ENCODE data around the gene C1QTNF8.
A peak's percentile ranks its signal among the peaks of the same experiment; 100 is the strongest.

Gene C1QTNF8

GRCh38 chr16:1054660-1055556 lies 41.1 kb downstream of the C1QTNF8 start:
- peak; percentile 76 for DNase-seq

GRCh38 chr16:1053700-1054368 lies 42.2 kb downstream of the C1QTNF8 start:
- no peak for DNase-seq

- DNase-seq = no peak
These were observed 42.9 kb downstream of the C1QTNF8 start for GRCh38 chr16:1053121-1053521.

GRCh38 chr16:1052721-1053120 lies 43.3 kb downstream of the C1QTNF8 start:
- DNase-seq = no peak

GRCh38 chr16:1051446-1051845 lies 44.6 kb downstream of the C1QTNF8 start:
- DNase-seq = no peak

GRCh38 chr16:1050921-1051320 lies 45.1 kb downstream of the C1QTNF8 start:
- DNase-seq = no peak

GRCh38 chr16:1050516-1050915 lies 45.5 kb downstream of the C1QTNF8 start:
- DNase-seq = no peak

- no peak for DNase-seq
These were observed 46.1 kb downstream of the C1QTNF8 start for GRCh38 chr16:1049976-1050247.

- no peak for DNase-seq
These were observed 46.7 kb downstream of the C1QTNF8 start for GRCh38 chr16:1049113-1049975.

- no peak for DNase-seq
These were observed 47.5 kb downstream of the C1QTNF8 start for GRCh38 chr16:1048442-1049112.

GRCh38 chr16:1047801-1048200 lies 48.2 kb downstream of the C1QTNF8 start:
- no peak for DNase-seq

- no peak for DNase-seq
These were observed 48.9 kb downstream of the C1QTNF8 start for GRCh38 chr16:1047123-1047522.

GRCh38 chr16:1045993-1046911 lies 49.8 kb downstream of the C1QTNF8 start:
- no peak for DNase-seq

- no peak for DNase-seq
These were observed 50.6 kb downstream of the C1QTNF8 start for GRCh38 chr16:1045310-1045992.

- no peak for DNase-seq
These were observed 51.4 kb downstream of the C1QTNF8 start for GRCh38 chr16:1044460-1045309.

GRCh38 chr16:1043881-1044451 lies 52.1 kb downstream of the C1QTNF8 start:
- DNase-seq = no peak

- no peak for DNase-seq
These were observed 53.2 kb downstream of the C1QTNF8 start for GRCh38 chr16:1042866-1043265.

- DNase-seq = no peak
These were observed 53.8 kb downstream of the C1QTNF8 start for GRCh38 chr16:1042049-1042744.

- no peak for DNase-seq
These were observed 55.7 kb downstream of the C1QTNF8 start for GRCh38 chr16:1040346-1040745.
